GM12878 (cell line): ENCODE measurements around the gene INHBB. TPM values are rescaled to one million over a fixed set of nuclear protein-coding genes. Genes with fewer than 3 reads are reported as not detected.

Experiments
- ATAC-seq: fragments of 200-7000 bp; cut with Tn5 transposase; 3 replicates; pipeline ENCODE4 v1.9.1; 2020; ENCODE audit warnings: mild to moderate bottlenecking, moderate library complexity
- BruUV-seq: library from RNA; stranded (reverse); fragments of 400-500 nt; replicated peaks from 2 replicates; lab custom pipeline; 2021; lab: Mats Ljungman, UMichigan
- CTCF ChIA-PET: fragments of 300-600 bp; sonication (Branson Sonifier 250); formaldehyde crosslinking; extraction: SDS; loops from one replicate; lab custom pipeline; 2021; ENCODE audit warnings: inconsistent platforms; lab: Yijun Ruan, JAX
- POLR2A ChIA-PET: fragments of 350-600 bp; formaldehyde crosslinking; extraction: SDS; loops from one replicate; lab custom pipeline; 2021; ENCODE audit warnings: inconsistent platforms; lab: Charles Lee
- RAD21 ChIA-PET: fragments of 300-600 bp; sonication (Branson Sonifier 250); formaldehyde crosslinking; loops from one replicate; lab custom pipeline; 2023; ENCODE audit warnings: antibody characterized with exemption; ENCODE audit not compliant: unreplicated experiment; lab: Charles Lee
- SMC1A ChIA-PET: fragments of 300-600 bp; sonication (Branson Sonifier 250); formaldehyde crosslinking; loops from one replicate; lab custom pipeline; 2023; ENCODE audit not compliant: unreplicated experiment, uncharacterized antibody; lab: Charles Lee
- DNase-seq: peaks from one replicate; pipeline ENCODE4 v3.0.0-alpha.2; 2011; ENCODE audit warnings: low read depth, low spot score
- FAIRE-seq: peaks from 3 replicates; lab custom pipeline; 2011; peaks lifted over from hg19 to GRCh38; lab: Jason Lieb, UNC
- H2AFZ ChIP-seq: 2 replicates; pipeline ENCODE4 v1.6.0; 2011; ENCODE audit warnings: low read depth, low read length, control low read depth; ENCODE audit not compliant: control insufficient read depth
- H3K27ac ChIP-seq: 2 replicates; pipeline ENCODE4 v1.5.1; 2011; ENCODE audit warnings: control low read depth; ENCODE audit not compliant: control insufficient read depth, insufficient read depth
- H3K27me3 ChIP-seq, 2 experiments: replicated peaks in 1 of 2; 2 replicates each; pipeline versions ENCODE4 v1.6.0 to v1.6.1; 2011; ENCODE audit warnings: low read length in 1 of 2; ENCODE audit not compliant: control insufficient read depth in 2 of 2, insufficient read depth in 2 of 2
- H3K36me3 ChIP-seq, 2 experiments: 2 replicates each; pipeline ENCODE4 v1.5.1; 2011; ENCODE audit warnings: low read length in 1 of 2; ENCODE audit not compliant: control insufficient read depth in 2 of 2, insufficient read depth in 2 of 2
- H3K4me1 ChIP-seq: 2 replicates; pipeline ENCODE4 v1.6.1; 2011; ENCODE audit warnings: mild to moderate bottlenecking, low read length, moderate library complexity, mixed read lengths; ENCODE audit not compliant: control insufficient read depth, insufficient read depth
- H3K4me2 ChIP-seq: 2 replicates; pipeline ENCODE4 v1.6.0; 2011; ENCODE audit warnings: control low read depth; ENCODE audit not compliant: control insufficient read depth, insufficient read depth
- H3K4me3 ChIP-seq: fragments of 200-600 bp; sonication (generic); 2 replicates; pipeline ENCODE4 v1.5.1; 2016
- H3K79me2 ChIP-seq: 2 replicates; pipeline ENCODE4 v1.6.0; 2011; ENCODE audit warnings: low read length; ENCODE audit not compliant: control insufficient read depth, insufficient read depth
- H3K9ac ChIP-seq: 2 replicates; pipeline ENCODE4 v1.8.0; 2011; ENCODE audit warnings: low read length, control low read depth, mixed read lengths; ENCODE audit not compliant: control insufficient read depth, insufficient read depth
- H3K9me3 ChIP-seq: replicated peaks from 3 replicates; pipeline ENCODE4 v1.5.1; 2011; ENCODE audit warnings: mild to moderate bottlenecking, low read length; ENCODE audit not compliant: control insufficient read depth, insufficient read depth
- H4K20me1 ChIP-seq: 2 replicates; pipeline ENCODE4 v1.6.0; 2011; ENCODE audit not compliant: control insufficient read depth, insufficient read depth
- BCL3 ChIP-seq: IDR thresholded peaks from 2 replicates; pipeline ENCODE4 v1.6.1; 2011; ENCODE audit warnings: borderline replicate concordance, low read depth, mild to moderate bottlenecking, moderate library complexity, low read length; ENCODE audit not compliant: insufficient read depth, poor library complexity, severe bottlenecking
- RUNX3 ChIP-seq: IDR thresholded peaks from 2 replicates; pipeline ENCODE4 v1.6.1; 2012; ENCODE audit warnings: low read length, inconsistent platforms
- SMAD1 ChIP-seq: fragments of 450-650 bp; IDR thresholded peaks from 2 replicates; pipeline ENCODE4 v1.6.1; 2018; ENCODE audit warnings: mild to moderate bottlenecking, low read depth; ENCODE audit not compliant: partially characterized antibody
- ZNF217 ChIP-seq: fragments of 450-650 bp; IDR thresholded peaks from 2 replicates; pipeline ENCODE4 v1.6.1; 2017; ENCODE audit warnings: antibody characterized with exemption, mild to moderate bottlenecking
- ZNF384 ChIP-seq: IDR thresholded peaks from 2 replicates; pipeline ENCODE4 v1.6.1; 2012; ENCODE audit warnings: low read depth, mild to moderate bottlenecking, low read length, improper control_type of control experiment, borderline replicate concordance
- WGBS: methylation state at CpG from one replicate; pipeline ENCODE4 v1.1.6; 2016; ENCODE audit warnings: low lambda C conversion rate; ENCODE audit not compliant: insufficient replicate concordance, insufficient coverage; ENCODE audit errors: missing lambda C conversion rate; 5-methylcytosine and 5-hydroxymethylcytosine counted together
- in situ Hi-C: fragments of 300-500 bp; cut with MboI; formaldehyde crosslinking; loops from 9 replicates; pipeline ENCODE4 v1.14.3; 2018; ENCODE audit warnings: mixed read lengths
- intact Hi-C: fragments of 100-400 bp; cut with micrococcal nuclease; formaldehyde crosslinking; loops from one replicate; pipeline ENCODE4 v1.14.2; 2022; ENCODE audit not compliant: unreplicated experiment
- polyA plus RNA-seq, 11 experiments: library from polyadenylated mRNA; depleted of rRNA in 4 of 11; unstranded in 6 of 11; stranded (reverse) in 5 of 11; fragments of >200 nt; fragmentation: Nextera tagmentation in 4 of 11; fragmentation: Illumina TruSeq in 1 of 11; extraction: Ambion mirVana in 4 of 11; extraction: Trizol in 1 of 11; gene quantifications; 1 replicate in 1 of 11; 2 replicates in 10 of 11; pipeline versions ENCODE4 v1.2.1 to v1.2.3, GENCODE V29; 2011 to 2016; ENCODE audit warnings: inconsistent platforms in 2 of 11, missing spikeins in 2 of 11, low read depth in 1 of 11
- total RNA-seq, 4 experiments: library from RNA; depleted of rRNA in 3 of 4; stranded (reverse); fragments of >200 nt in 3 of 4; fragmentation: Illumina TruSeq in 1 of 4; extraction: Trizol in 1 of 4; gene quantifications; 2 replicates each; pipeline versions ENCODE4 v1.2.1 to v1.2.3, GENCODE V29; 2013 to 2021

The INHBB gene
- total and polyA plus RNA-seq, 10 of the 15 experiments (the other 5 are each of a cell fraction or from before 2014, with no cell fraction given), result 0.05 TPM; not detected in 9

GRCh38 chr2:120346667-120347358 lies 877 bp downstream of the INHBB start:
- H2AFZ ChIP-seq, result no peak overlapping the region
- no peak overlapping the region for H3K4me2 ChIP-seq
- in situ Hi-C loops (no loop called here), intact Hi-C loops (loop anchor here (10.0 kb wide), 1 partner anchor 208 kb away; no protein-coding TSS in a partner anchor)
- RAD21 ChIA-PET, result no interaction called here
- POLR2A ChIA-PET, result no interaction called here
- no peaks in the 10 kb centered on the region for H3K79me2 ChIP-seq
- 11% methylated on average over 51 of the region's 54 CpGs for WGBS
- SMC1A ChIA-PET, result no interaction called here
- no peaks in the 10 kb centered on the region; a peak in 1 of 4 replicates for H3K36me3 ChIP-seq
- peaks cover 13 to 24% of the 10 kb centered on the region in 2 experiments for H3K27me3 ChIP-seq
- TF ChIP-seq SMAD1, result no peak
- TF ChIP-seq ZNF384, result no peak
- TF ChIP-seq RUNX3, result no peak
- TF ChIP-seq BCL3, result no peak
- no peak for TF ChIP-seq ZNF217
- TF ChIP-seq, all 136 proteins: peak for 0
- Histone ChIP-seq H3K9me3 (no peaks in the 10 kb centered on the region), H4K20me1 (no peaks in the 10 kb centered on the region), H3K27ac (no peak overlapping the region), H3K9ac (no peak overlapping the region), H3K4me3 (no peak overlapping the region), H3K4me1 (no peaks in the 10 kb centered on the region)
- FAIRE-seq, result no peak
- CTCF ChIA-PET, result no interaction called here
- no TSS peak for BruUV-seq
- no peak for ATAC-seq
- DNase-seq, result no peak
